ENCODE measurements around the gene FBXW4.
"Not testable (repeated sequence)": the region's sequence is repeated elsewhere in the genome, so short reads cannot be mapped to it uniquely, and the experiment has no call there.

FBXW4 gene

GRCh38 chr10:101595591-101596433 is 99.2 kb downstream of the FBXW4 start:
- H3K4me3 ChIP-seq (ENCODE audit: low read depth, low read length): no peak overlapping the region
- TF ChIP-seq CTCF (conservative IDR thresholded peaks at IDR 0.05; ENCODE audit: low read depth, low read length): no peak
- DNase-seq (ENCODE audit: low read depth): no peak

- H3K4me3 ChIP-seq (ENCODE audit: low read depth, low read length); DNase-seq (ENCODE audit: low read depth): not testable (repeated sequence)
Measured at GRCh38 chr10:101593331-101593730, 101.6 kb downstream of the FBXW4 start.

- TF ChIP-seq CTCF (conservative IDR thresholded peaks at IDR 0.05; ENCODE audit: low read depth, low read length): no peak
- H3K4me3 ChIP-seq (ENCODE audit: low read depth, low read length): peak overlapping the region; percentile 97
- peak; percentile 77 for DNase-seq (ENCODE audit: low read depth)
Measured at GRCh38 chr10:101588879-101589278, 106.1 kb downstream of the FBXW4 start.

GRCh38 chr10:101587725-101588653 is 107.0 kb downstream of the FBXW4 start, which contains the start of the genes DPCD and POLL:
Gene DPCD (plus strand): TSS chr10:101588321. CDS start chr10:101588337, 16 bp downstream.
Gene POLL (minus strand): TSS chr10:101588257. CDS start chr10:101587360, 897 bp downstream.
- peak within 1 kb of the TSS; percentile 97 for H3K4me3 ChIP-seq (ENCODE audit: low read depth, low read length)
- peak; percentile 96 for DNase-seq (ENCODE audit: low read depth)
- TF ChIP-seq CTCF (conservative IDR thresholded peaks at IDR 0.05; ENCODE audit: low read depth, low read length): no peak

GRCh38 chr10:101585841-101586240 is 109.1 kb downstream of the FBXW4 start:
- H3K4me3 ChIP-seq (ENCODE audit: low read depth, low read length): no peak overlapping the region
- TF ChIP-seq CTCF (conservative IDR thresholded peaks at IDR 0.05; ENCODE audit: low read depth, low read length): no peak
- DNase-seq (ENCODE audit: low read depth): no peak

GRCh38 chr10:101580486-101581399 is 114.2 kb downstream of the FBXW4 start:
- H3K4me3 ChIP-seq (ENCODE audit: low read depth, low read length): no peak overlapping the region
- TF ChIP-seq CTCF (conservative IDR thresholded peaks at IDR 0.05; ENCODE audit: low read depth, low read length): no peak

More at GRCh38 chr10:101580486-101581399, 114.2 kb downstream of the FBXW4 start:
- no peak for DNase-seq (ENCODE audit: low read depth)
